GM19463 (cell line): Measurements from ENCODE around the gene ADGRL4.
"Not testable (repeated sequence)": the region's sequence is repeated elsewhere in the genome, so short reads cannot be mapped to it uniquely, and the experiment has no call there.

Experiments
- ATAC-seq: cut with Tn5 transposase; IDR thresholded peaks from one replicate; pipeline ENCODE4 v1.9.1; 2021; ENCODE audit warnings: mild to moderate bottlenecking, moderate library complexity; ENCODE audit not compliant: unreplicated experiment

The ADGRL4 gene

GRCh38 chr1:79006564-79006963, at the start of gene ADGRL4:
ADGRL4 (minus strand) TSS chr1:79006730; CDS start chr1:79006654, 76 bp downstream.
- no peak for ATAC-seq

DNA sequence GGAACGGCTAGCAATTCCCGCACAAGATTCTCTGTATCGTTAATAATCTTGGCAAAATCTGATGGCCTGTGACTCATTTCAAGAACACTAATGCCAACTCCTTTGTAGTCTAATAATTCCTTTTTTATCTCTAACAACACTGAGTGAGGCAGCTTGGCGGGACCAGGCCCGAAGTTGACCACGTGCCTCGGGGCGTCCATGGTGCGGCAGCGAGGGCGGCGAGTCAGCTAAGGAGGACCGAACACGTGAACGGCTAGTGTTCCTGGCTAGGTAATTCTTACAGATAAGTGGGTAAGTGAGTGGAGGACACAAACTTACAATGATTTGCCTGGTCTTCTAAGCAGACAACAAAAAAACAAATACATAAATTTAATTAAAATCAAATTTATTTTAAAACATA, 49.3 kb upstream of the ADGRL4 start:
- ATAC-seq = no peak

DNA sequence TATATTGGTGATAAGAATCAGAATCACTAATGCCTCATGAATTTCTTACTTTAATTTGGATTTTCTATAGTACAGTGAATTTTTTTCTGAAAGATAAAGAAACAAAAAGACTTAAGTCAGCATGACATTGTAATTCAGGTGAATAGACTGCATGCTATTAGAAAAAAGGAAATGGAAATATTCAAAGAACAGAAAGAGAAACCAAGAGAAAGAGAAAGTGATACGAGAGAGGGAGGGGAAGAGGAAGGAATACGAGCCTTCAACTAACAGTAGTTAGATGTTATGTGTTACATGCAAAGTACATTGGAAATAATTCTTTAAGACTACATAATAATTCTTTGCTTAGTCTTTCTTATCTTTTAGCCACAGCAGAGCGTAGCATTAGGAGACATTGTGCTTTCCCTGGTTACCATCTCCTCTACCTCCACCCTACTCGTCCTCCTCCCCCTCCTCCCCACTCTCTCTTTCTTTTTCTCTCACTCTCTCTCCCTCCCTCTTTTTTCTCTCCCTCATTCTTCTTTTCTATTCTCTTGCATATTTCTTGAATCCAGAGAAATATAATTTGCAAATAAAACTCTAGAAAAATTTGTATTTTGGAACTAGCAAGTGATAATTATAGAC, 46.4 kb upstream of the ADGRL4 start:
- ATAC-seq = peak; percentile 96

- no peak for ATAC-seq
Observed at GRCh38 chr1:79044974-79045650, 38.6 kb upstream of the ADGRL4 start.

DNA sequence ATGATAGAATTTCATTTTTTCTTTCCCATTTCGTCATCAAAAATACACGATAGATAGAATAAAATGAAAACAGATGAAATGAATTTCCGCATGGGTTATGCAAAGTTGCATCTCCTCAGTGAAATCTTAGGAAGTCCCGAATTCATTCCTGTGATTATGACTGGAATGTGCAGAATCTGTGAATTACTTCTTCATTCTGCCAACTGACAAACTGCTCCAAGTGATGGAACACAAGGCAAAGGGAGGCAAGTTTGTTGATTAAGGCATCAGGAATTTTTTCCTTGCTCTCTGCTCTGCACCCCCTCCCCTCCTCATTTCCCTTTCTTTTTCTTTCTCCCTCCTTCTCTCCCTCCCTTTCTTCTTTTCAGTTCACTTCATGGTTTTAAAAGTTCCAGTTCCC, 37.0 kb upstream of the ADGRL4 start:
- ATAC-seq = no peak

- no peak for ATAC-seq
Observed at GRCh38 chr1:79042539-79042938, 36.0 kb upstream of the ADGRL4 start.

DNA sequence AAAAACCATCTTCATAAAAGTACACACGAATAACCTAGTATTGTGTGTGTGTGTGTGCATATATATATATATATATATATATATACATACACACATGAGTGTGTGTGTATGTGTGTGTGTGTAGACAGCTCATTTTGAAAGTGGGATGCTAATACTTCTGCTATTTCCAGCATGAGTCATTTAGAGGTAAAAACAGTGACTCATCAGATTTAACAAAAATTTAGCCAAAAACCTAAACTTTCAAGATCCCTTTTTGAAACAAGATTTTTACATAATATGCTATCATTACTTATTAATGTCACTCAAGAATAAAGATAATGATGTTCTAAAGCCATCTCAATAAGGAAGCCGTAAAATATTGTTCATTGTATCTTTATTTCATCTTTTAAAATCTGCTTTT, 35.6 kb upstream of the ADGRL4 start:
- ATAC-seq = peak; percentile 35

GRCh38 chr1:79041666-79042065, 35.1 kb upstream of the ADGRL4 start:
- no peak for ATAC-seq

DNA sequence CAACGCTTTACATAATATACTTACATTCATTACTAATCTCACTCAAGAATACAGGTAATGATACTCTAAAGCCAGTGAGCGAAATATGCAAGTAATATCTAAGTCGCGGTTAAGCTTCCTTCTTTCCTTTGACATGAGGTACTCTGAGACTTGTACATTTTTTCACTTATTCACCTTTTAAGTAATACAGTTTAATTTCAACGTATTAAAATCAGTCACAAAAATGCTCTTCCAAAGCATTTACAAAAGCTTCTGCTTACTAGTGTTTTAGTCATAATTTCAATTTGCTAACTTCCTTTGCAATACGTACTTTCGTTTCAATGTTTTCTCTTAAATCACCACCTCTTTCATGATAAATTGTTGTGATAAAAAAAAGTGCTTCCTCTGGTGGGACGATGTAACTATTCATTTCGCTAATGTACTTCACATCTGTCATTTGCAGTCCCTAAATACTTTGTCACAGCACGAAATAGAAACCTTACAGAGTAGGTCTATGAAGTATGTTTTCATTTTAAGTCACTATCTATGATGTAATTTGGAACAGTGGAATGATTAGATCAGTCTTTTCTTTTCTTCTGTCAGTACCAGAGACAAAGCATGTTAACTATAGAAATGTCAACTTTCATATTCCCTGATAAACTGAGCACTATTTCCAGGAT, 34.0 kb upstream of the ADGRL4 start:
- peak; percentile 89 for ATAC-seq

GRCh38 chr1:79037085-79037484, 30.6 kb upstream of the ADGRL4 start:
- ATAC-seq = no peak

DNA sequence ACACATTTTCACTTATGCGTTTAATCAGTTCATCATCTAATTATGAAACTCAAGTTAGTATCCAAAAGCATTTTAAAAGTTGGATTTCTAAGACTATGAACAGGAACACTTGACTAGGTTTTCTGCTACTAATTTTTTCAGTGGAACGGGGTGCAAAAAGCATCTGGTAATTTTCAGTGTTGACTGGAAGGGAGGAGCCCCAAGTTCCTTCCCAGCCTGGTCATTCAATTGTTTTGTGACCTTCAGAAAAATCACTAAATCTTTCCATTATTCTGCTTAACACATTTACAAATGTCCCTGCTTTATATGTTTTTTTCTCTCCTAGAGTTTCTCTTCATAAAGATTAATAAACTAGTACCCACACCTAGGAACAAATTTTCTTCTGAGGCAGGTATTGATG, 6.0 kb upstream of the ADGRL4 start:
- ATAC-seq = no peak

DNA sequence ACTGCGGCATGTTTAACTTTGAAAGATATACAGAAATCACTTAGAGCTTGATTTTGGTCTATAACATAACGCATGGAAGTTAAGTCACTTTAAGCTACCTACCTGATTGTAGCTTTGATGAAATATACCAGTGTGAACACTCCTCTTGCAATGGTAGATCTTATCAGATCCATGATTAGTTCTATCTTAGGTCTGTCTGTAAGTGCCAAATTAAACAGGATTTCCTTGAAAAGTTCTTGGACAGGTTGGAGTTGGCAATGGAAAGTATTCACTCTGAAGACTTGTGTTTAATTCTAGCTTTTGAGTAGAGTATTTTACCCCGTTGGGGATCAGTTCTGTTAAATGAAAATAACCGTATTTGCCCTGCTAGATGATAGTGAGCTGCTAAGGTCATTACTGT, 4.1 kb upstream of the ADGRL4 start:
- ATAC-seq = no peak

- no peak for ATAC-seq
Observed at GRCh38 chr1:79005945-79006344, 585 bp downstream of the ADGRL4 start.

DNA sequence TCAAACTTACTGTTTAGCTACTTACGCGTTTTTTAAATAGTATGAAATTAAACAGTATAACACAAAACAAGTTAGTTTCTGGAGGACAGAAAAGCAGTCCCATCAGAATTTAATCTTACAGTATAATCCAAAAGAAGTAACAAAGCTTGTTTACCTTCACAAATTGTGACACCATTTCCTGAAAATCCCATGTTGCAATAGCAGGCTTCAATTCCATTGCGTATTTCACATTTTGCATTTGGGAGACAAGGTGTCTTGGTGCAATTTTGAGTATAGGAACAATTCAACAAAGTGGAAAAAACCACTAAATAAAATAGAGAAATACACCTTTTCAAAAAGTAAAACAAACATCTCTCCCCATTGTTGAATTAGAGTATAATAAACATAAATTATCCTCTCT, 1.6 kb downstream of the ADGRL4 start:
- ATAC-seq = no peak

DNA sequence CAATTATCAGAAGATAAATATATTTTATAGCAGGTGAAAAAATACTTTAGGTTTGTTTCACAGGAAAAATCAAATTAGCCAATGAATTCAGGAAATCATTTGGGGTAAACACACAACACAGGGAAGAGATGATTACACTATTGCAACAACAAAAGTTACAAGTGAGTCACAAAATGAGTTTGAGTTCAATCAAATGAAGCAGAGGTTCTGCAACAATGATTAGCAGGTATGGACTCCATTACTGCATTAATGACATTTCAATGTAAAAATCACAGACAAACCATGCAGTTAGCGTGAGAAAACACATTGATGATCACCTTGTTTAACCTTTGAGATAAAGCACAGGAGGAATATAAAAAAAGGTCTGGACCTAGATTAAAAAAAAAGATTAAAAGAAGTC, 9.7 kb downstream of the ADGRL4 start:
- no peak for ATAC-seq

- ATAC-seq = no peak
Observed at GRCh38 chr1:78987042-78987441, 19.5 kb downstream of the ADGRL4 start.

GRCh38 chr1:78980511-78980910, 26.0 kb downstream of the ADGRL4 start:
- no peak for ATAC-seq

GRCh38 chr1:78972723-78973122, 33.8 kb downstream of the ADGRL4 start:
- ATAC-seq = no peak

GRCh38 chr1:78967091-78967490, 39.4 kb downstream of the ADGRL4 start:
- not testable (repeated sequence) for ATAC-seq

DNA sequence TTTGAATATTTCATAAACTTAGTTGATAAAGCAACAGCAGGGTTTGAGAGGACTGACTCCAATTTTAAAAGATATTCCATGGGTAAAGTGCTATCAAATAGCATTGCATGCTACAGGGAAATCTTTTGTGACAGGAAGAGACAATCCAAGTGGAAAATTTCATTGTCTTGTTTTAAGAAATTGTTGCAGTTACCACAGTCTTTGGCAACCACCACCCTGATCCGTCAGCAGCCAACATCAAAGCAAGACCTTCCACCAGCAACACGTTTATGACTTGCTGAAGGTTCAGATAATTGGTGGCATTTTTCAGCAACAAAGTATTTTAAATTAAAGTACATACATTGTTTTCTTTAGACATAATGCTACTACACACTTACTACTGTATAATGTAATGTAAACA, 47.8 kb downstream of the ADGRL4 start:
- ATAC-seq = no peak

DNA sequence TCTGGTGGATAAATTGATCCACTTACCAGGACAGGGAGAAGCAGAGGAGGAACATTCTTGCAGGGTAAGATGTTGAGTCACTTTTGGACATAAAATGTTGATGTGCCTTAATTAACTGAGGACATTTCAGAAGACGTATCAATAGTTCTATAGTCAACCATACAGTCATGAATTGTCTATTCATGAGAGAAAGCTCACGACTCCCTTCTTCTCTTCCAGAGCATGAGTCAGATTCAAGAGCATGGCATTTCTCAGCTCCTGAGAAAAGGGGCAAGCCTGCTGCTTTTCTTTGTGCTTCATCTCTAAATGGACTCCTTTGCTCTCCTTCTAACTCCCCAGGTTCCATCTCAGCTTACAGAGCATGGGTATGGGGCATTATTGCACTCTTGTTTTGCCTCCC, 55.7 kb downstream of the ADGRL4 start:
- no peak for ATAC-seq

DNA sequence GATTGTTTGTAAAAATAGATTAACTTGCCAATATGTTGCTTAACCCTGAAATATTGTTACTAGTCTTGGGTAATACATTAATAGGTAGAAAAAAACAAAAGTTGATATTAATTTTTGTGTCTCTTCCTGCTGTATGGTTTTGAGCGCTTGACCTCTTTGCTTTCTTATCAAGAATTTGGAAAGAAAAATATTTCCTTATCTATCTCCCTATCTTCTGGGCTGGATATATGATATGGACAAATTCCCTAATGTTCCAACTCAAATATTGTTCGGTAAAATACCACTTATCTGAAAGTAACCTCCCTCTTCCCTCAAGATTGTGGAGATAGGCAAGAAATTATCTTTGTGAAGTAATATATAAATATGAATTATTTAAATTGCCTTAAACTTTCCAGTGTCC, 57.3 kb downstream of the ADGRL4 start:
- no peak for ATAC-seq
